HG02852 (cell line): ENCODE data around the gene ZNF697.
"Not testable (repeated sequence)": the region's sequence is repeated elsewhere in the genome, so short reads cannot be mapped to it uniquely, and the experiment has no call there.

ENCODE experiments used
- ATAC-seq: cut with Tn5 transposase; IDR thresholded peaks from one replicate; pipeline ENCODE4 v1.9.1; 2021; ENCODE audit warnings: mild to moderate bottlenecking, moderate library complexity; ENCODE audit not compliant: unreplicated experiment

ZNF697 gene

GRCh38 chr1:119603241-119603640 lies 44.8 kb downstream of the ZNF697 start:
- ATAC-seq = not testable (repeated sequence)

- not testable (repeated sequence) for ATAC-seq
Measured at GRCh38 chr1:119602789-119603188, 45.3 kb downstream of the ZNF697 start.

DNA sequence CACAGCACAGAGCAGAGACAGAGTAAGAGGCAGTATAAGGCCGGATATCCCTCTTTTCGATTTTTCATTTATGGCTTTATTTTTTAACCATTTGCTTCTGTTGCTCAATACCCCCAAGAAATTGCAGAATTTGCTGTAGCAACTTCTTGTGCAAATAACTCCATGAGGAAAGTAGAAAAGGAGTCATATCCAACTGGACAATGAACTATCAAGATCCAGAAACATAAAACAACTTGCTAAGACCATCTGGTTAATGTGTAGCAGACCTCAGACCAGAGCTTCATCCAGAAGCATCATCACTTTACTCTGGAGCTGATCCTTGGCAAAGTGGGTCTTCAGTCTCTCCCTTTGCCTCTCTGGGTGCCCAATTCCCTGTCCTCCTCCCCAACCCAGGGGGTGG lies 45.9 kb downstream of the ZNF697 start:
- ATAC-seq = no peak

DNA sequence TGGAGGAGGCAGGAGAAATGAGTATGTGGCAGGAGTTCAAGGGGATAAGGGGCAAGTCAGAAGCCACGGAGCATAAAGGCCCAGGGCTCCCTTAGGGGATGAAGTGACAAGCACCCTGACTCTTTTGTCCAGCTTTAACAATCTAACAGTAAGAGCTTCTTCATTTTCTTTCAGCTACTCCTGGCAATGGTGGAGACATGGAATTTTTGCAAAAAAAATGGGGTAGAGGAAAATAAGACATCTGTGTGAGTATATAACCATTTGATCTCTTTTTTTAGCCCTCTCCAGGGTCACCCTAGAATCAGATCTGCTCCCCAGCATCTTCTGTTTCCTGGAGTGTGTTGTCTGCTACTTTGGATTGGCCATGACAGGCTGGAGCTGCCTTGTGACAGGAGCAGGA lies 47.1 kb downstream of the ZNF697 start:
- ATAC-seq = no peak

DNA sequence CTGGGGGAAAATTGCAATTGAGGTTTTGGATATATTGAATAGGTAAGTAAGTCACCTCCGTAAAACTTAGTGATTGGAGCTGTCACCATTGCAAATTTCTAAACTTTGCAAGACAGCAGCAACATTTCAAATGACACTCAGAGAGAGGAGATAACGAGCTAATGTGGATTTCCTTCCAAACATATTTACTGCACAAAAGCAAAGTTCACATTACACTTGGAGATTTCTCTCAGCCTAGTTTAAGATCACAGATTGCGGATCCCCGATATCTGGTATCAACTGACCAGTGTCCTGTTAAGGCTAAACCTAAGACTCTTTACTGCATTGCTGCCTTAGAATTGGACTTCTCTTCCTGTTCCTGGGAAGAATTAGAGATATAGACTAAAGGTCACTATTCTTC lies 47.5 kb downstream of the ZNF697 start:
- ATAC-seq = no peak

- ATAC-seq = no peak
Measured at GRCh38 chr1:119595606-119596005, 52.5 kb downstream of the ZNF697 start.

GRCh38 chr1:119595168-119595567 lies 52.9 kb downstream of the ZNF697 start:
- ATAC-seq = no peak

DNA sequence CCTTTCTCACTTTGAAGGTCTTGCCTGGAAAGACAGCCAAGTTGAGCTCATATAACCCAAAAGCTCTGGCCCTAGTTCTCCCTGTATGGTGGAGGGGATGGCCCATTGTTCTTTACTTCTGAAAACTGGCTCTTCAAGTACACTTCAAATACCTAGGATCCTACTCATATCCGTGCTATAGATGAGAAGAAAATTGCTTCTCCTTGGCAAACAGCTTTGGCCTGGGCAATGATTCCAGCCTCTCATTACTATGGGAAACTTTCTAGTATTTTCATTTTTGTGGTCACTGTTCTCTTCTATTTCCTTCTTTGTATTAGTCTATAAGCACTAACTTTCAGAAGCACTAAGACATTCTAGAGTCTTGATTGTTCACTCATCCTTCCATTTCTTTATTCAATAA lies 53.7 kb downstream of the ZNF697 start:
- no peak for ATAC-seq

GRCh38 chr1:119593805-119594204 lies 54.3 kb downstream of the ZNF697 start:
- ATAC-seq = no peak

DNA sequence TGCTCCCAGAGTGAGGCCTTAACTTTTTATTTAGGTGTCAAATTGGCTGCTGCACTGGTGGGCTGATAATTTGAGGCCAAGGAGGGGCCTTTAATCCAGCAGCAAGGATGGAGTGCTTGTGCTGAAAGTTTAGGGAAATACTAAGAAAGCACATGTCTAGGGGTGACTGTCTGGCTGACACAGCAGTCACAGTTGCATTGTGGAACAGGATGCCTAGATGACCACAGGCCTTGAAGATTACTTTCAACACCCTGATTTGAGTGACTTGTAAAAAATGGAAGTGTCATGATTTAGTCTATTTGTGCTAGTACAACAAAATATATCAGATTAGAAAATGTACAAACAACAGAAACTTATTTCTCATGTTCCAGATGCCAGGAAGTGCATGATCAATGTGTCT lies 57.7 kb downstream of the ZNF697 start:
- ATAC-seq = no peak

GRCh38 chr1:119588621-119589020 lies 59.4 kb downstream of the ZNF697 start:
- no peak for ATAC-seq

- ATAC-seq = no peak
Measured at GRCh38 chr1:119587341-119587740, 60.7 kb downstream of the ZNF697 start.

DNA sequence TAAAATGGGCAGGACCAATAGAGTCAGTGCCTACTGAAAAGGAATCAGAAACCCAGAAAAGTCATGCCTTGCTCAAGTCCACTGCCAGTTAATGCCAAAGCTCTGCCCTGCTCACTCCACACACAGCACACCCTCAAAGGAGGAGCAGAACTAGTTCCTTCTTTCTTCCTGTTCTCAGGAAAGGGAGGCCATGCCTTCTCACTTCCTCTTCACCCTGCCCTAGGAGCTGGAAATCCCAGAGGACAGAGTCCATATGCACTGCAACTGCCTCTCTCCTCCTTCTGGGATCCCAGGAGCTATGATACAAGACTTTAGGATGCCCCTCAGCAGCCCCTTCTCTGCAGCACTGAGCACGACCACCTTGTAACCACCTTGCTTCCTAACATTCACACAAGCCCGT lies 62.3 kb downstream of the ZNF697 start:
- not testable (repeated sequence) for ATAC-seq

DNA sequence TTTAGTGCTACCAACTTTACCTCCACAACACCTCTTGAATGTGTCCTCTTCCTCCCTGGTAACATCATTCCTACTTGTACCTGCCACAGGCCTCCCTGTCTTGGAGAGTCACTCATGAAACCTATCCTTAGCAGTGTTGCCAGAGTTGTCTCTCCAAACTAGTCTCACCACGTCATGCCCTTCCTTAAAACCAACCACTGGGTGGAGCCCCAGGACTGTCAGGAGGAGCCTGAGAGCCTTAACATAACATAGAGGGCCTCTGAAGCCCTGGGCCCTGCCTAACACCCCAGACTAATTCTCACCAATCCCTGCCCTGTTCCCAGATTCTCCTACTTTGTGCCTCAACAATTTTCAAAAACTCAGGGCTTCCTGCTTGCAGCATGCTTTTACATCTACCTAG lies 65.3 kb downstream of the ZNF697 start:
- ATAC-seq = no peak

DNA sequence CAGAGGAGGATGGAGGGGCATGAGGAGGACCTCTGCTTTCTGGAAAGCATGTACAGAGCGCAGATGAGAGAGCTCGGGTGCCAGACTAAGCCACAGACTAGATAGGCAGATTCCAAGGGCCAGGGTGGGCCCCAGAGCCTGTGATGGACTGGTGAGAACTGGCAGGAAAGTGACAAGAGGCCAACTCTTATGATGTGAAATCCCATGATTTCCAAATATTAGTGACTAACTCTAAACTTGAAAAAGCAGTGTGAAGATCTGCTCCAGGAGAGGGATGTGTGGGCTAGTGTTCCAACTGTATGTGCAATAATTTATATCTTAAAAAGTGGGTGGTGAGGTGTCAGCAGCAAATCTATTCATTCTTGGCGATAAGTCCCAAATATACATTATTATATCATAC lies 67.0 kb downstream of the ZNF697 start:
- not testable (repeated sequence) for ATAC-seq

DNA sequence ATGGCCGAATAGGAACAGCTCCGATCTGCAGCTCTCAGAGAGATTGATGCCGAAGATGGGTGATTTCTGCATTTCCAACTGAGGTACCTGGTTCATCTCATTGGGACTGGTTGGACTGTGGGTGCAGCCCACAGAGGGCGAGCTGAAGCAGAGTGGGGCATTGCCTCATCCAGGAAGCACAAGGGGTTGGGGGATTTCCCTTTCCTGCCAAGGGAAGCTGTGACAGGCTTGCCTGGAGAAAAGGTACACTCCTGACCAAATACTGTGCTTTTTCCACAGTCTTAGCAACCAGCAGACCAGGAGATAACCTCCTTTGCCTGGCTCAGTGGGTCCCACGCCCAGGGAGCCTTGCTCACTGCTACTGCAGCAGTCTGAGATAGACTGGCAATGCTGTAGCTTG lies 74.2 kb downstream of the ZNF697 start:
- ATAC-seq = no peak

- ATAC-seq = not testable (repeated sequence)
Measured at GRCh38 chr1:119569930-119570622, 78.0 kb downstream of the ZNF697 start.
